ENCODE measurements around the gene BRD3OS.

- TF ChIP-seq CTCF (IDR thresholded peaks at IDR 0.05; ENCODE audit: low read depth, low read length) (no peak), EZH2phosphoT487 (IDR thresholded peaks at IDR 0.05; ENCODE audit: low read depth) (no peak)
Observed at GRCh38 chr9:134011401-134011800, 13.9 kb upstream of the BRD3OS start.

Measured in OCI-LY3 (cell line).